PC-9 (cell line): ENCODE measurements around the gene ANO9.
"Not testable (repeated sequence)": the region's sequence is repeated elsewhere in the genome, so short reads cannot be mapped to it uniquely, and the experiment has no call there.

Experiments used
- CTCF ChIP-seq: fragments of 200-600 bp; sonication (generic); conservative IDR thresholded peaks from 2 replicates; pipeline ENCODE4 v1.6.1; 2017; ENCODE audit warnings: mixed run types, antibody characterized with exemption, mild to moderate bottlenecking, moderate library complexity
- EZH2 ChIP-seq: fragments of 200-600 bp; sonication (generic); IDR thresholded peaks from 2 replicates; pipeline ENCODE4 v1.8.0; 2017; ENCODE audit warnings: antibody characterized with exemption, low read depth

DNA sequence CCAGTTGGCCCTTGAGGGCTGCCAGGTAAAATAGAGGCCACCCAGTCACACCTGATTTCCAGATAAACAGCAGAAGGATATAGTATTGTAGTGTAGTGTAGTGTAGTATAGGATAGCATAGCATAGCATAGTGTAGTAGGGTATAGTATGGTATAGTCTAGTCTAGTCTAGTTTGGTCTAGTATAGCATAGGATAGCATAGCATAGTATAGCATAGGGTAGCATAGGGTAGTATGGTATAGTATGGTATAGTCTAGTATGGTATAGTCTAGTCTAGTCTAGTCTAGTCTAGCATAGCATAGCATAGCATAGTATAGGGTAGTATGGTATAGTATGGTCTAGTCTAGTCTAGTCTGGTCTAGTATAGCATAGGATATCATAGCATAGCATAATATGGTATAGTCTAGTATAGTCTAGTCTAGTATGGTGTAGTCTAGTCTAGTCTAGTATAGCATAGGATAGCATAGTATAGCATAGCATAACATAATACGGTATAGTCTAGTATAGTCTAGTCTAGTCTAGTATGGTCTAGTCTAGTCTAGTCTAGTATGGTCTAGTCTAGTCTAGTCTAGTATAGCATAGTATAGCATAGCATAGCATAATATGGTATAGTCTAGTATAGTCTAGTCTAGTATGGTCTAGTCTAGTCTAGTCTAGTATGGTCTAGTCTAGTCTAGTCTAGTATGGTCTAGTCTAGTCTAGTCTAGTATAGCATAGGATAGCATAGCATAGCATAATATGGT, 6.6 kb downstream of the ANO9 start:
- TF ChIP-seq CTCF, EZH2: not testable (repeated sequence)
